ENCODE results near the gene SLC37A2.

SLC37A2 gene

DNA sequence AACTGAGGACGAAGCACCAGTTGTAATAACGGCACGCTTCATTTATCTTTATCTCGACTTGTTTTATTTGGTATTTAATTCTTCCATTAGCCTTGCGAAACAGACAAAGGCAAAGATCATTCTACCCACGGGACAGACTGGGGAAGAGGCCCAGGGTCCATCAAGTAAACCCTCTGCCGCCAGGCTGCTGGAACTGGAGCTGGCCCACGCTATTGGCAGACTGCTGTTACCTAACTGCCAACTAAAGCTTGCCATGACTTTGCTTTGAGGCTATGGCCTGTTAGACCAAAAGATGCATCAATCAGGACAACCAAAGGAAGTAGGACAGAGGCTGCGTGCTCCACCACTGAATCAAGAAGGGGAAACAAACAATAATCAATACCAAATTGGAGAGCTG, 49.1 kb downstream of the SLC37A2 start:
- DNase-seq: no peak

DNA sequence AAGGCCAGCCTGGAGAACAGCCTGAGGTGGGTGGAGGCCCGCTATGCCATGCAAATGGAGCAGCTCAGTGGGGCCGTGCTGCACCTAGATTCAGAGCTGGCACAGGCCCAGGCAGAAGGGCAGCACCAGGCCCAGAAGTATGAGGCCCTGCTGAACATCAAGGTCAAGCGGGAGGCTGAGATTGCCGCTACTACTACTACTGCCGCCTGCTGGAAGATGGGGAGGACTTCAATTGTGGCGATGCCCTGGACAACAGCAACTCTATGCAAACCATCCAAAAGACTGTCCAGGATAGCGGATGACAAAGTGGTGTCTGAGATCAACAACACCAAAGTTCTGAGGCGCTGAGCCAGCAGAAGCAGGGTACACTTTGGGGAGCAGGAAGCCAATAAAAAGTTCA, 51.4 kb downstream of the SLC37A2 start:
- DNase-seq: no peak

DNA sequence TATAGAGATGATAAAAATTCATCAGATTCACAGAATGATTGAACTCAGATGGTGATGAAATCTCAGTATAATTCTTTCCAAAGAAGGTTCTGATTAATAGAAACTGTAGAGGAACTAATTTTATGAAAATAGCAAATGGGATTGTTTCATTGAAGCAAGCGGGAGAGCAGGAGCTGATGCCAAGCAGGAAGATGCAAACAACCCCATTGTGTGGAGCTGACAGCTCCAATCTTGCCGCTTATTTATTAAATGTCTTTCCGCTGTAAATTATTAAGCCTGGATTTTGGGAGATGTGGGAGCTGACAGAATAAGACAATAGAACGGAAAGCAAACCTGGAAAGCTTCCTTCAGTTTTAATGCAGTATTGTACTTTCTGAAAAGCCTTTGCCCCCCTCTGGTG, 54.3 kb downstream of the SLC37A2 start:
- no peak for DNase-seq

DNA sequence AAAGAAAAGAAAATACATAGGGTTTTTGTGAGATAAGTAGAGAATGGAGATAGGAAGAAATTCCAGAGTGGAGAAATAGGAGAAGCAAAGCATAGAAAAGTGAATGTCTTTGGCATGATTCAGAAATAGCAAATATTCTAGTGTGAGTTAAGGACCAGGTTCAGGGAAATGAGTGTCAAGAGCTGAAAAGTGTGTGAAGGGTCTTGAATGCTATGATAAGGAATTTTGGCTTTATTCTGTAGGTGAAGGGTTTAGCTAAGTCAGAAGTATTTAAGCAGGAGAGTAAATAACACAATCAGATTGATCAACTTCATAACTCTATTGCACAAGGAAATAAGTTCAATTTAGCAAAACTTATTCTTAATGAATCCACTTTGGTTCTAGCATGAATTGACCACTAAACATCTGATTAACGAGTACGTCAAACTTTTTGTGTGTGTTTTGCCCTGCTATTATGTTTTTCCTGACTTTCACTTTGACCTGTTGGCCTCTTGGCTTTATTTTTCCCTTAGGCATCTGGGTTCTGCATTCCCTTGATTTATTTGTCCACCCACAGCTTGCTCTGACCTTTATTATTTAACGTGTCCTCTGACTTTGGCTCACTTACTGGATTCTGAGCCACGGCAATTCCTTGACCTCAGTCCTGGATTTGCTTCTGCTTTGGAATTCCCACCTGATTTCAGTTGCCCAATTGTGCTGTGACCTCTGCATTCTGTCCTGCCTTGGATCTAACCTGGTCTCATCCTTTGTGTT, 60.3 kb downstream of the SLC37A2 start:
- no peak for DNase-seq

DNA sequence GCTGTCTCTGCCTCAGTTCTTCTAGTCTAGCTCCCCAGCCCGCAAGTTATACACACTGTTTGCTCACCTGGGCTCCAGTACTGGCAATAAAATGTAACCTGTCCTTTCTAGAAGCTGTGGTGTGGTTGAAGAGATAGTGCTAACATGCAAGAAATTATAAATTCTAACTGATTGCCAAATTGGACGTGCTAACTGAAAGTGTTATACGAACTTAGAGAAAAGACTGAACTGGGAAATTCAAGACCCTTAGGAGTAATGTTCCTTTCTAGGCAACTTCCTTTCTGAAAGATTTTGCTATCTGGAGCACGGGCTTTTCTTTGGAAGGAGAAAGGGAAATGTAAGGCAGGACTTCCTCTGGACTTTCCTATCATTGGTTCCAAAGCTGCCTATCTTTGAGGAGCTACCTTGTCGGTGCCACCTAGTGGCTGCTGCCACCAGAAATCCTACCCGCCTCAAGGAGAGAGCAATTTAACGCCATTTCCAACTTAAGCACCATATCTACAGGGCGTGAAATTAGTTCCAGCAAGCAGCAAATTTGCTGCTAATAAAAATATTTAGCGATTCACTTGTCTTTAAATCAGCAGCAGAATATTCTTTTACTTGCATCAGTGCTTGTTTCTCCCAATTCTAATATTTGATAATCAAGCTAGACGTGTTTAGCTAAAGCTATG, 61.0 kb downstream of the SLC37A2 start:
- no peak for DNase-seq

DNA sequence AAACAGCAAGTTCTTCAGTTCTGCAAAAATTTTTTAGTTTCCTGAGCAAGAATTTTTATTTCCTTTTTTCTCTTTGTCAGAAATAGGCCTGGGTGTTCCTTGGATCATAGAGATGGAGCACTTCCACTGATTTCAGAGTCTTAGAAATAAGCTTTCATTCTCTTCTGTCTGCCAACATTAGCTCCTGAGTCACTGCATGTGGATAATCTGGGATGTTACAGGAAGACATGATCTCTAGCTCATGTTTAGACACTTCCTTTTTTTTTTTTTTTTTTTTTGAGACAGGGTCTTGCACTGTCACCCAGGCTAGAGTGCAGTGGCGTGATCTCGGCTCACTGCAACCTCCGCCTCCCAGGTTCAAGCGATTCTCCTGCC, 61.5 kb downstream of the SLC37A2 start:
- no peak for DNase-seq

DNA sequence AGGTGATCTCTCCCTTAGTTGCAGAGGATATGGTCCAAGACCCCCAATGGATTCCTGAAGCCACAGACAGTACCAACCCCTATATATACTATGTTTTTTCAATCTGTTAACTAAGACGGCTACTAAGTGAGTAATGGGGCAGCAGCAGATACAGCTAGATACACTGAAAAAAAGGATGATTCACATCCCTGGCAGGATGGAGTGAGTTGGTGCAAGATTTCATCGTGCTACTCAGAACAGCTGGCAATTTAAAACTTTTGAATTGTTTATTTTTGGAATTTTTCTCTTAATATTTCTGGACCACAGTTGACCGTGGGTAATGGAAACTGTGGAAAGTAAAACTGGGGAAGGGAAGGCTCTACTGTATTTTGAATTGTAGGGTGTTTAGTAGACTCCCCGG, 65.3 kb downstream of the SLC37A2 start:
- no peak for DNase-seq

DNA sequence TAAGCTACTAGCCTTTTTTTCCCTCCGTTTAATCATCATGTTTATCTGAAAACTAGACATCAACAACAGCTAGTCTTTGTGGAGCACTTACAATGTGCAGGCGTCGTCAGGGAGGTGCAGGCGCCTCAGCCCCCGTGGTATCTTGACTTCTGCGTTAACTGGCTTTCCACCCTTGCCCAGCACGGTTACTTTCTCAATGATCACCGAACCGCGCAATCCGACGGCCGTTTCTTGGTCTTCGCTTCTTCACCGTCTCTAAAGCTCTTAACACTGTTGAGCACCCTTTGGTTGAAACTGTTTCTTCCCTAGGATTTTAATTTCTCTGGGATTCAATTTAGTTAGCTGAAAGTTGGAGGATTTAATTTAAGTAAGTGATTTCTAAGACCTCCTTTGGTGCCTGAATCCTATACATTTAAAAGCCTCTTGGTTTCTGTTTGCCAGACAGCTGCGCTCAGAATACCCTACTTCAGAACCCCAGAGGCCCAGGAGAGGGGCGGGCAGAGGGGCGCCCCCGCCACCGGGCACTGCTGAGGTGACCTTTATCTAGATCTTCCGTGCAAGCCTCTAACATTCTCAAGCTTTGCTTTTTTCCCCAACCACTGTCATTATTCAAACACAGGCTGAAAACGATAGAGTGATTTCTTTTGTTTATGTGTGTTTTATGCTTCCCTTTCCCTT, 66.3 kb downstream of the SLC37A2 start:
- no peak for DNase-seq

DNA sequence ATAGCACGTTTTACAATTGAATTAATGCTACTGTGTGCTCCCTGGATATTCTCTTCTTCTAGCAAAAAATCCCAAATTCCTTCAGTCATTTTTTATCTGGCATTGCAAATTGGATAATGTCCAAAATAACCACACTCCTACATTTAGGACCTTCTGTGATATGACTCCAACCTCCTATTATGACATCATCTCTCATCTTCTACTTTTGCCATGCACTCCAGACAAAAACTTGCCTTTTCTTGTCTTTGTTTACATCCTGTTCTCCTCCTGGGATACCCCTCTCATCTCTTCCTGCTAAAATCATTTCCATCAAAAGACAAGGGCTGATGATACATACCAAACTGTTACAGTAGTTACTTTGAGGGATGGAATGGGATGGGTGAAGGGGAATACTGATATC, 69.0 kb downstream of the SLC37A2 start:
- DNase-seq: no peak

DNA sequence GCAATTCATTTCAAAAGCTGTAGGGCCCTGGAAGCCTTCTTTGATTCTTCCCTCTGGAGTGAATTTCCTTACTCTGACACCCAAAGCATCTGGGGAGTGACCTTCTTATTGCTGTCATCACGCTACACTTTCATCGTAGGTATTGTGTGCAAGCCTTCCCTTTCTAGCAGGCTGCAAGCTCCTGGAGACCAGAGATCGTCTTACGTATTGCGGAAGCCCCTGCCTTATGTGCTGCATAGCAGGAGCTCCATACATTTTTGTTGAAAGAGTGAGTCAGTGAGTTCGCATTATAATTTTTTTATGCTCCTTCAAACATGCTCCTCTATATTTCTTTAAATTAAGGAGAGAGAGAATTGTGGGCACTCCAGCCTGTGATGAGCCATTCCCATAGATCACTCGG, 69.5 kb downstream of the SLC37A2 start:
- no peak for DNase-seq

DNA sequence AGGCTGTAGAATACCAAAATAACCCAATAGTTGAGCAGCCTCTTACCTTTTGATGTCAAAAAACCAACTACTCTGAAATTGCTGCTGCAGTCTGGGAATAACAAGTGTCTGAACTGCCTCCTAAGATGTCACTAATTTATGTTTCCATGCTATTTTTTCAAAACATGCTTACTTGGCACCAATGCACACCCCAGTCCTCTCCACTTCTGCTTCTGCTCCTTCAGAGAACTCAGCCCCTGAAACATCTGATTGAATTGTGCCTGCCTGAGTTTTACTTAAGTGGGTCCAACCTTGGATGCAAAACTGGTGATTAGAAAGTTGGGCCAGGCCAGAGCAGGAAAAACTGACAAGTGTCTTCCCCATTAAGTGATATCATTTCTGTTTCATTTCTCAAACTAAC, 72.9 kb downstream of the SLC37A2 start:
- DNase-seq: no peak

DNA sequence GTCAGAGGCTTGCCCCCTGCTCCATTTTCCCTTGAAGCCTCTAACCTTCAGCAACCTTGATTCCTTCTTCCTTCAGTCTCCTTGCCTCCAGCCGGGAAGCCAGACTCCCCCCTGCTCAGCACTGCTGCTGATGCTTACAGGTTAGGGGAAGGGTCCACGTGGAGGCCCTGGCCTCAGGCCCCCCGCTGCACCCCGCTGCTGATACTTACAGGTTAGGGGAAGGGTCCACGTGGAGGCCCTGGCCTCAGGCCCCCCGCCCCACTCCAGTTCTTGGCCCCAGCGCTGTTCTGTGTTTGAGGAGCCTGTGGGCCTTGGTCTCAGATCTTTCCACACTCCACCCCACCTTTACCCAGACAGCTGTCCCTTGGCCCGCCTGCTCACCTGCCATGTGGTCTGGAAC, 75.9 kb downstream of the SLC37A2 start:
- no peak for DNase-seq

DNA sequence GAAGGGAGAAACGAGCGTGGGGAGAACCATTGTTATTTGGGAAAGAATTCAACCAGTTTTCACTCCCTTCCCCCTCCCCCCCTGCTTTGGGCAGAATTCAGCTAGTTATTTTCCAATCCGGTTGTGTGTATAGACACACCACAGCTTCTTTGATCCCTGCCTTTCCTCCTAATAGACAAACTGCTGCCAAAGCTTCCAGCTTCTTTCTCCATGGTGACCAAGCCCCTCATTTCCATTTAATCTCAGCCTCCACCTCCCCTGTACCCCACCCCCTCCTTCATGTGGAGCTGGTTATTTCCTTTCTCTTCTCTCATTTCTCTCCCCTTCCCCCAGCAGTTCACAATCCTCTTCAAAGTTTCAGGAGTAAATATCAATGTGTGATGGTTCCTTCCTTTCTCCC, 76.7 kb downstream of the SLC37A2 start:
- DNase-seq: no peak

Measured in right hindlimb (tissue), 1 donor.